A673 (cell line): ENCODE measurements around the gene ZNF366. TPM values are rescaled to one million over a fixed set of nuclear protein-coding genes. Genes with fewer than 3 reads are reported as not detected.

Experiments
- BruUV-seq: library from RNA; stranded (reverse); fragments of 400-500 nt; replicated peaks from 2 replicates; lab custom pipeline; 2021; lab: Mats Ljungman, UMichigan
- CTCF ChIA-PET: fragments of 300-600 bp; sonication (Branson Sonifier 250); formaldehyde crosslinking; loops from one replicate; lab custom pipeline; 2022; ENCODE audit warnings: antibody characterized with exemption; lab: Charles Lee
- POLR2A ChIA-PET: fragments of 300-600 bp; sonication (Branson Sonifier 250); formaldehyde crosslinking; loops from one replicate; lab custom pipeline; 2022; ENCODE audit warnings: antibody characterized with exemption; ENCODE audit not compliant: low non-redundant PET; lab: Charles Lee
- DNase-seq: peaks from one replicate; pipeline ENCODE4 v3.0.0-alpha.2; 2015; ENCODE audit warnings: low spot score
- H3K27ac ChIP-seq: fragments of 200-600 bp; sonication (generic); 2 replicates; pipeline ENCODE4 v1.5.1; 2016; ENCODE audit warnings: mixed run types, low read depth, mild to moderate bottlenecking, mixed read lengths, antibody characterized with exemption, low read length; ENCODE audit not compliant: poor library complexity, severe bottlenecking
- H3K27me3 ChIP-seq: fragments of 200-600 bp; sonication (generic); replicated peaks from 2 replicates; pipeline ENCODE4 v1.6.1; 2017; ENCODE audit warnings: mixed run types, low read depth, mild to moderate bottlenecking, mixed read lengths, antibody characterized with exemption, low read length; ENCODE audit not compliant: insufficient read depth, poor library complexity
- H3K36me3 ChIP-seq: fragments of 200-600 bp; sonication (generic); 2 replicates; pipeline ENCODE4 v1.6.1; 2016; ENCODE audit warnings: mixed run types, mild to moderate bottlenecking, mixed read lengths, antibody characterized with exemption, low read length; ENCODE audit not compliant: insufficient read depth, poor library complexity, severe bottlenecking
- H3K4me1 ChIP-seq: fragments of 200-600 bp; sonication (generic); 2 replicates; pipeline ENCODE4 v1.6.1; 2017; ENCODE audit warnings: mixed run types, mild to moderate bottlenecking, mixed read lengths, antibody characterized with exemption, low read length; ENCODE audit not compliant: insufficient read depth, poor library complexity, severe bottlenecking
- H3K4me3 ChIP-seq: fragments of 200-600 bp; sonication (generic); 2 replicates; pipeline ENCODE4 v1.5.1; 2016; ENCODE audit warnings: low read depth, mixed run types, mild to moderate bottlenecking, mixed read lengths, low read length; ENCODE audit not compliant: poor library complexity, severe bottlenecking
- H3K9me3 ChIP-seq: fragments of 200-600 bp; sonication (generic); 2 replicates; pipeline ENCODE4 v1.6.1; 2016; ENCODE audit warnings: mixed run types, low read depth, mild to moderate bottlenecking, mixed read lengths, antibody characterized with exemption, low read length; ENCODE audit not compliant: poor library complexity, severe bottlenecking
- CTCF ChIP-seq: fragments of 300-800, 200-600 bp; sonication (generic); conservative IDR thresholded peaks from 2 replicates; pipeline ENCODE4 v1.5.1; 2017; ENCODE audit warnings: low read depth, mild to moderate bottlenecking, antibody characterized with exemption, low read length, moderate library complexity, mixed read lengths
- EZH2 ChIP-seq: fragments of 200-600 bp; sonication (generic); IDR thresholded peaks from 2 replicates; pipeline ENCODE4 v1.6.1; 2017; ENCODE audit warnings: borderline replicate concordance, low read depth, mild to moderate bottlenecking, mixed read lengths, antibody characterized with exemption, low read length; ENCODE audit not compliant: poor library complexity, severe bottlenecking
- intact Hi-C: fragments of 100-400 bp; cut with micrococcal nuclease; formaldehyde crosslinking; loops from one replicate; pipeline ENCODE4 v1.10.0; 2022; ENCODE audit not compliant: unreplicated experiment
- total RNA-seq: library from RNA; stranded (reverse); gene quantifications from 2 replicates; pipeline ENCODE4 v1.2.3, GENCODE V29; 2021

Gene ZNF366
- total RNA-seq, 1 experiment from 2014 or later: not detected

GRCh38 chr5:72543811-72544210 lies 36.6 kb upstream of the ZNF366 start:
- Histone ChIP-seq H3K4me3 (no peak overlapping the region), H3K4me1 (no peaks in the 10 kb centered on the region), H3K36me3 (no peaks in the 10 kb centered on the region), H3K9me3 (peaks cover 3% of the 10 kb centered on the region), H3K27ac (no peak overlapping the region), H3K27me3 (no peaks in the 10 kb centered on the region)
- no peak for DNase-seq
- intact Hi-C loops: no loop called here
- ChIA-PET CTCF (no interaction called here), POLR2A (no interaction called here)
- no TSS peak for BruUV-seq
- no peak for TF ChIP-seq EZH2

- Histone ChIP-seq H3K9me3 (peaks cover 3% of the 10 kb centered on the region), H3K27ac (no peak overlapping the region), H3K4me1 (no peaks in the 10 kb centered on the region), H3K4me3 (no peak overlapping the region), H3K36me3 (no peaks in the 10 kb centered on the region), H3K27me3 (no peaks in the 10 kb centered on the region)
- intact Hi-C loops: no loop called here
- CTCF ChIA-PET: no interaction called here
- POLR2A ChIA-PET: no interaction called here
- DNase-seq: no peak
- BruUV-seq: no TSS peak
- TF ChIP-seq CTCF (no peak), EZH2 (no peak)
Observed at GRCh38 chr5:72543365-72543764, 36.2 kb upstream of the ZNF366 start.

GRCh38 chr5:72542695-72543094 lies 35.5 kb upstream of the ZNF366 start:
- DNase-seq: no peak
- TF ChIP-seq CTCF: no peak
- no peak for TF ChIP-seq EZH2
- Histone ChIP-seq H3K4me1 (no peaks in the 10 kb centered on the region), H3K27ac (no peak overlapping the region), H3K27me3 (no peaks in the 10 kb centered on the region), H3K36me3 (no peaks in the 10 kb centered on the region), H3K4me3 (no peak overlapping the region), H3K9me3 (peaks cover 3% of the 10 kb centered on the region)
- no TSS peak for BruUV-seq
- ChIA-PET CTCF (no interaction called here), POLR2A (no interaction called here)
- intact Hi-C loops: no loop called here

- ChIA-PET POLR2A (no interaction called here), CTCF (no interaction called here)
- Histone ChIP-seq H3K9me3 (peaks cover 3% of the 10 kb centered on the region), H3K4me3 (no peak overlapping the region), H3K36me3 (no peaks in the 10 kb centered on the region), H3K4me1 (no peaks in the 10 kb centered on the region), H3K27ac (no peak overlapping the region), H3K27me3 (no peaks in the 10 kb centered on the region)
- TF ChIP-seq EZH2 (no peak), CTCF (no peak)
- DNase-seq: no peak
- intact Hi-C loops: no loop called here
- BruUV-seq: no TSS peak
Observed at GRCh38 chr5:72541501-72542225, 34.5 kb upstream of the ZNF366 start.
